ENCODE results near the gene GSTO2.

Gene GSTO2

GRCh38 chr10:104327745-104328645 is 59.0 kb downstream of the GSTO2 start:
- no peak for DNase-seq

GRCh38 chr10:104328646-104328895 is 59.6 kb downstream of the GSTO2 start:
- no peak for DNase-seq

- peak; percentile 82 for DNase-seq
Measured at GRCh38 chr10:104328896-104329710, 60.1 kb downstream of the GSTO2 start.

- DNase-seq = no peak
Measured at GRCh38 chr10:104329735-104330134, 60.8 kb downstream of the GSTO2 start.

- DNase-seq = no peak
Measured at GRCh38 chr10:104330168-104331110, 61.5 kb downstream of the GSTO2 start.

GRCh38 chr10:104331208-104331838 is 62.3 kb downstream of the GSTO2 start:
- DNase-seq = no peak

GRCh38 chr10:104332243-104333031 is 63.5 kb downstream of the GSTO2 start:
- DNase-seq = no peak

- DNase-seq = peak; percentile 51
Measured at GRCh38 chr10:104333032-104333727, 64.2 kb downstream of the GSTO2 start.

- no peak for DNase-seq
Measured at GRCh38 chr10:104333728-104334373, 64.9 kb downstream of the GSTO2 start.

- DNase-seq = no peak
Measured at GRCh38 chr10:104334561-104334960, 65.6 kb downstream of the GSTO2 start.

GRCh38 chr10:104334965-104335650 is 66.1 kb downstream of the GSTO2 start:
- DNase-seq = no peak

- DNase-seq = no peak
Measured at GRCh38 chr10:104336821-104337467, 68.0 kb downstream of the GSTO2 start.

- no peak for DNase-seq
Measured at GRCh38 chr10:104337521-104337984, 68.6 kb downstream of the GSTO2 start.

GRCh38 chr10:104337985-104338735 is 69.2 kb downstream of the GSTO2 start, which contains the start of gene ITPRIP:
ITPRIP (minus strand) TSS chr10:104338465; CDS start chr10:104316051, 22,414 bp downstream.
- DNase-seq = peak; percentile 70

GRCh38 chr10:104339469-104340110 is 70.6 kb downstream of the GSTO2 start:
- no peak for DNase-seq

- no peak for DNase-seq
Measured at GRCh38 chr10:104340111-104340526, 71.1 kb downstream of the GSTO2 start.

- DNase-seq = no peak
Measured at GRCh38 chr10:104340641-104341040, 71.7 kb downstream of the GSTO2 start.

GRCh38 chr10:104342941-104343411 is 74.0 kb downstream of the GSTO2 start:
- no peak for DNase-seq

Data from activated naive CD4-positive, alpha-beta T cell treated with anti-CD3 and anti-CD28 coated beads, Interleukin-2, amount 50 U/mL, for 16 hours (primary cell).